ENCODE results near the gene ATP9A.
"Not testable (repeated sequence)": the region's sequence is repeated elsewhere in the genome, so short reads cannot be mapped to it uniquely, and the experiment has no call there.

ATP9A gene

GRCh38 chr20:51797357-51798025 is 29.3 kb upstream of the ATP9A start:
- H3K27ac ChIP-seq = no peak overlapping the region
- DNase-seq (ENCODE audit: low read depth, low spot score) = no peak

GRCh38 chr20:51796340-51796739 is 28.1 kb upstream of the ATP9A start:
- no peak for DNase-seq (ENCODE audit: low read depth, low spot score)
- no peak overlapping the region for H3K27ac ChIP-seq

GRCh38 chr20:51792960-51793359 is 24.8 kb upstream of the ATP9A start:
- no peak overlapping the region for H3K27ac ChIP-seq
- DNase-seq (ENCODE audit: low read depth, low spot score) = no peak

- DNase-seq (ENCODE audit: low read depth, low spot score) = no peak
- H3K27ac ChIP-seq = no peak overlapping the region
These were observed 23.4 kb upstream of the ATP9A start for GRCh38 chr20:51791626-51792025.

- no peak for DNase-seq (ENCODE audit: low read depth, low spot score)
These were observed 22.1 kb upstream of the ATP9A start for GRCh38 chr20:51790256-51790655.

GRCh38 chr20:51789434-51789833 is 21.2 kb upstream of the ATP9A start:
- DNase-seq (ENCODE audit: low read depth, low spot score) = no peak
- no peak overlapping the region for H3K27ac ChIP-seq

More at GRCh38 chr20:51790256-51790655, 22.1 kb upstream of the ATP9A start:
- H3K27ac ChIP-seq = no peak overlapping the region

- no peak for DNase-seq (ENCODE audit: low read depth, low spot score)
- no peak overlapping the region for H3K27ac ChIP-seq
These were observed 20.6 kb upstream of the ATP9A start for GRCh38 chr20:51788822-51789221.

- no peak overlapping the region for H3K27ac ChIP-seq
These were observed 16.1 kb upstream of the ATP9A start for GRCh38 chr20:51784299-51784698.

GRCh38 chr20:51778229-51778759 is 10.1 kb upstream of the ATP9A start:
- H3K27ac ChIP-seq; DNase-seq (ENCODE audit: low read depth, low spot score): not testable (repeated sequence)

More at GRCh38 chr20:51784299-51784698, 16.1 kb upstream of the ATP9A start:
- no peak for DNase-seq (ENCODE audit: low read depth, low spot score)

- DNase-seq (ENCODE audit: low read depth, low spot score) = no peak
- H3K27ac ChIP-seq = no peak overlapping the region
These were observed 7.1 kb upstream of the ATP9A start for GRCh38 chr20:51775241-51775640.

GRCh38 chr20:51772236-51772635 is 4.0 kb upstream of the ATP9A start:
- DNase-seq (ENCODE audit: low read depth, low spot score) = no peak
- no peak overlapping the region for H3K27ac ChIP-seq

GRCh38 chr20:51769976-51770615 is 1.9 kb upstream of the ATP9A start:
- no peak overlapping the region for H3K27ac ChIP-seq
- DNase-seq (ENCODE audit: low read depth, low spot score) = no peak

- DNase-seq (ENCODE audit: low read depth, low spot score) = no peak
- H3K27ac ChIP-seq = no peak overlapping the region
These were observed 748 bp upstream of the ATP9A start for GRCh38 chr20:51768759-51769517.

- peak; percentile 58 for DNase-seq (ENCODE audit: low read depth, low spot score)
- peak overlapping the region; percentile 67 for H3K27ac ChIP-seq
These were observed 960 bp downstream of the ATP9A start for GRCh38 chr20:51766994-51767866.

- not testable (repeated sequence) for DNase-seq (ENCODE audit: low read depth, low spot score); H3K27ac ChIP-seq
These were observed 2.8 kb downstream of the ATP9A start for GRCh38 chr20:51765381-51765780.

- H3K27ac ChIP-seq = no peak overlapping the region
- DNase-seq (ENCODE audit: low read depth, low spot score) = no peak
These were observed 4.1 kb downstream of the ATP9A start for GRCh38 chr20:51763965-51764602.

GRCh38 chr20:51760905-51761546 is 7.2 kb downstream of the ATP9A start:
- DNase-seq (ENCODE audit: low read depth, low spot score) = no peak
- no peak overlapping the region for H3K27ac ChIP-seq

GRCh38 chr20:51759769-51760510 is 8.2 kb downstream of the ATP9A start:
- H3K27ac ChIP-seq = no peak overlapping the region
- DNase-seq (ENCODE audit: low read depth, low spot score) = no peak
